HCT116 (cell line): ENCODE data around the gene ZNF157.

ENCODE experiments used
- CBX3 ChIP-seq: IDR thresholded peaks from 2 replicates; pipeline ENCODE4 v1.6.1; 2012; ENCODE audit warnings: low read depth
- CTCF ChIP-seq, 3 experiments: fragments of 200-600 bp in 1 of 3; sonication (generic) in 1 of 3; IDR thresholded peaks in 2 of 3; conservative IDR thresholded peaks in 1 of 3; 2 replicates each; pipeline ENCODE4 v1.5.1; 2012 to 2017; ENCODE audit warnings: low read depth in 2 of 3, low read length in 2 of 3, antibody characterized with exemption in 1 of 3, borderline replicate concordance in 1 of 3, control low read depth in 1 of 3, mild to moderate bottlenecking in 1 of 3, mixed read lengths in 1 of 3, mixed run types in 1 of 3, moderate library complexity in 1 of 3; ENCODE audit not compliant: insufficient read depth in 1 of 3
- EZH2 ChIP-seq: fragments of 200-600 bp; sonication (generic); IDR thresholded peaks from 2 replicates; pipeline ENCODE4 v1.6.1; 2017; ENCODE audit warnings: antibody characterized with exemption, mixed run types
- EZH2phosphoT487 ChIP-seq: fragments of 200-600 bp; IDR thresholded peaks from 2 replicates; pipeline ENCODE4 v1.6.1; 2018; ENCODE audit warnings: antibody characterized with exemption, borderline replicate concordance
- MAX ChIP-seq: IDR thresholded peaks from 2 replicates; pipeline ENCODE4 v1.6.1; 2012
- POLR2A ChIP-seq: IDR thresholded peaks from 2 replicates; pipeline ENCODE4 v1.7.0; 2011; ENCODE audit warnings: borderline replicate concordance; ENCODE audit not compliant: insufficient read depth, insufficient read length; ENCODE audit errors: extremely low read depth
- POLR2AphosphoS5 ChIP-seq: IDR thresholded peaks from 2 replicates; pipeline ENCODE4 v1.6.1; 2011; ENCODE audit warnings: mild to moderate bottlenecking, low read depth, low read length, moderate library complexity
- RAD21 ChIP-seq: IDR thresholded peaks from 2 replicates; pipeline ENCODE4 v1.6.1; 2012; ENCODE audit warnings: low read depth, mild to moderate bottlenecking
- REST ChIP-seq: IDR thresholded peaks from 2 replicates; pipeline ENCODE4 v1.6.1; 2012; ENCODE audit warnings: low read depth
- SP1 ChIP-seq: IDR thresholded peaks from 2 replicates; pipeline ENCODE4 v1.6.1; 2012; ENCODE audit warnings: low read depth
- YY1 ChIP-seq: IDR thresholded peaks from 2 replicates; pipeline ENCODE4 v1.6.1; 2011; ENCODE audit warnings: low read length, low read depth, moderate library complexity, mild to moderate bottlenecking; ENCODE audit not compliant: insufficient replicate concordance; ENCODE audit errors: extremely low read depth
- ZFX ChIP-seq: fragments of 450-650 bp; IDR thresholded peaks from 2 replicates; pipeline ENCODE4 v1.6.1; 2017
- ZNF274 ChIP-seq: fragments of 200-500 bp; sonication (Bioruptor generic); IDR thresholded peaks from 2 replicates; pipeline ENCODE4 v1.6.1; 2014; ENCODE audit warnings: mild to moderate bottlenecking, low read depth, low read length, inconsistent platforms
- TF ChIP-seq, protein P1 (sequence below): IDR thresholded peaks from 2 replicates; pipeline ENCODE4 v1.6.1; 2012

DNA sequence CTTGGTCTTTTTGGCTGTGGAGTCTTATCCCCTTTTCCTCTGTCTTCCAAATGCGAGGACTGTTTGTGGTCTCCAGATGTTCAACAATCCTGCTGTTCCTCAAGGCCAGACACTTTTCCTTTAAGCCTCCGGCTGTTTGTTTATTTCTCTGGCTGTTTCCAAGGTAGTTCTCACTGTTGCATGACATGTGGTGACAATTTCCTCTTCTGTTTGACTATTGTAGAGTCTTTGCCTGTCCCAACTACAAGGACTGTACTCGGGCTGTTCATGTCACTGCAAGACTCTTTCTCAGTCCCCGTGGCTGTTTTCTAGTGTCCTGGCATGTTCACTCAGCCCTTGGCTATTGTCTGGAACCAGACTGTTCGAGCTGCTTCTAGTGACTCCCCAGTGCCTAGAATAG, 50.6 kb downstream of the ZNF157 start:
- no peak for TF ChIP-seq CTCF (IDR thresholded peaks at IDR 0.05 in 2 of 3, conservative IDR thresholded peaks at IDR 0.05 in 1 of 3; ENCODE audit: borderline replicate concordance in 1 of 3, insufficient read depth in 1 of 3, low read depth in 2 of 3, low read length in 2 of 3)
- TF ChIP-seq POLR2A: no peak
- TF ChIP-seq ZNF274: no peak
- TF ChIP-seq ZFX: no peak
- TF ChIP-seq EZH2: no peak
- no peak for TF ChIP-seq POLR2AphosphoS5
- TF ChIP-seq, protein P1, sequence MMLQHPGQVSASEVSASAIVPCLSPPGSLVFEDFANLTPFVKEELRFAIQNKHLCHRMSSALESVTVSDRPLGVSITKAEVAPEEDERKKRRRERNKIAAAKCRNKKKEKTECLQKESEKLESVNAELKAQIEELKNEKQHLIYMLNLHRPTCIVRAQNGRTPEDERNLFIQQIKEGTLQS: no peak
- no peak for TF ChIP-seq RAD21
- TF ChIP-seq MAX: no peak
- TF ChIP-seq CBX3: no peak
- no peak for TF ChIP-seq REST
- TF ChIP-seq YY1: no peak
- TF ChIP-seq EZH2phosphoT487: no peak
- no peak for TF ChIP-seq SP1
